Endothelial cell of umbilical vein (primary cell): ENCODE measurements around the gene SMAD6. TPM values are rescaled to one million over a fixed set of nuclear protein-coding genes. Genes with fewer than 3 reads are reported as not detected.

Experiments used
- BruUV-seq: library from RNA; stranded (reverse); fragments of 400-500 nt; replicated peaks from 2 replicates; lab custom pipeline; 2021; lab: Mats Ljungman, UMichigan
- CTCF ChIA-PET: fragments of 300-600, 350-600 bp; sonication (Branson Sonifier 250); formaldehyde crosslinking; loops from one replicate; lab custom pipeline; 2021; ENCODE audit warnings: antibody characterized with exemption, inconsistent platforms; lab: Charles Lee
- POLR2A ChIA-PET: fragments of 300-600, 350-600 bp; sonication (Branson Sonifier 250); formaldehyde crosslinking; loops from one replicate; lab custom pipeline; 2021; ENCODE audit warnings: antibody characterized with exemption, inconsistent platforms; lab: Charles Lee
- DNase-seq: peaks from one replicate; pipeline ENCODE4 v3.0.0-alpha.2; 2011; ENCODE audit warnings: low read depth, low spot score
- FAIRE-seq: peaks from 2 replicates; lab custom pipeline; 2011; peaks lifted over from hg19 to GRCh38; lab: Jason Lieb, UNC
- H2AFZ ChIP-seq: 2 replicates; pipeline ENCODE4 v1.6.0; 2012; ENCODE audit warnings: low read depth, low read length, control low read depth, inconsistent platforms
- H3K27ac ChIP-seq: 2 replicates; pipeline ENCODE4 v1.5.1; 2011; ENCODE audit warnings: low read depth, mild to moderate bottlenecking, control low read depth, low read length, moderate library complexity; ENCODE audit not compliant: insufficient read depth
- H3K27me3 ChIP-seq, 2 experiments: 2 replicates each; pipeline versions ENCODE4 v1.6.0 to v1.6.1; 2011; ENCODE audit warnings: low read length in 2 of 2, mixed read lengths in 1 of 2; ENCODE audit not compliant: control insufficient read depth in 2 of 2, insufficient read depth in 2 of 2
- H3K36me3 ChIP-seq, 2 experiments: 2 replicates in 1 of 2; 3 replicates in 1 of 2; pipeline ENCODE4 v1.5.1; 2011; ENCODE audit warnings: low read length in 2 of 2, mild to moderate bottlenecking in 1 of 2, moderate library complexity in 1 of 2; ENCODE audit not compliant: control insufficient read depth in 2 of 2, insufficient read depth in 2 of 2; ENCODE audit errors: extremely low read depth in 1 of 2
- H3K4me1 ChIP-seq: 3 replicates; pipeline ENCODE4 v1.5.1; 2011; ENCODE audit warnings: mild to moderate bottlenecking, low read length; ENCODE audit not compliant: control insufficient read depth, insufficient read depth; ENCODE audit errors: extremely low read depth
- H3K4me2 ChIP-seq: 2 replicates; pipeline ENCODE4 v1.6.1; 2011; ENCODE audit warnings: low read length, control low read depth, mixed read lengths; ENCODE audit not compliant: insufficient read depth
- H3K4me3 ChIP-seq, 3 experiments: fragments of 200-600 bp in 1 of 3; sonication (generic), shearing (Covaris generic) in 1 of 3; replicated peaks in 1 of 3; 2 replicates each; pipeline ENCODE4 v1.5.1; 2011 to 2016; ENCODE audit warnings: control low read depth in 3 of 3, low read length in 3 of 3, mild to moderate bottlenecking in 2 of 3, inconsistent platforms in 1 of 3, low read depth in 1 of 3, moderate library complexity in 1 of 3; ENCODE audit not compliant: insufficient read depth in 1 of 3
- H3K79me2 ChIP-seq: 2 replicates; pipeline ENCODE4 v1.6.0; 2012; ENCODE audit warnings: low read length, inconsistent platforms; ENCODE audit not compliant: control insufficient read depth, insufficient read depth
- H3K9ac ChIP-seq: replicated peaks from 2 replicates; pipeline ENCODE3; 2011; ENCODE audit warnings: low read length, control low read depth; ENCODE audit not compliant: insufficient read depth; ENCODE audit errors: extremely low read depth
- H3K9me1 ChIP-seq: replicated peaks from 3 replicates; pipeline ENCODE4 v1.6.0; 2011; ENCODE audit warnings: mild to moderate bottlenecking, low read length; ENCODE audit not compliant: control insufficient read depth, insufficient read depth; ENCODE audit errors: extremely low read depth
- H3K9me3 ChIP-seq: replicated peaks from 2 replicates; pipeline ENCODE4 v1.5.1; 2012; ENCODE audit warnings: low read length, inconsistent platforms; ENCODE audit not compliant: control insufficient read depth, insufficient read depth
- H4K20me1 ChIP-seq: replicated peaks from 2 replicates; pipeline ENCODE3; 2011; ENCODE audit warnings: mild to moderate bottlenecking, low read length; ENCODE audit not compliant: control insufficient read depth, insufficient read depth; ENCODE audit errors: extremely low read depth
- EZH2 ChIP-seq: IDR thresholded peaks from 2 replicates; pipeline ENCODE4 v1.6.1; 2012; ENCODE audit warnings: borderline replicate concordance, low read depth, mild to moderate bottlenecking, moderate library complexity, low read length, inconsistent platforms; ENCODE audit not compliant: severe bottlenecking
- FOS ChIP-seq: IDR thresholded peaks from 2 replicates; pipeline ENCODE4 v1.6.1; 2011; ENCODE audit warnings: mild to moderate bottlenecking, low read length, moderate library complexity, borderline replicate concordance; ENCODE audit not compliant: insufficient read depth
- GATA2 ChIP-seq: IDR thresholded peaks from 2 replicates; pipeline ENCODE4 v1.7.0; 2011; ENCODE audit warnings: low read depth, mild to moderate bottlenecking, moderate library complexity, mixed read lengths, low read length; ENCODE audit not compliant: insufficient read length, insufficient read depth
- JUN ChIP-seq: IDR thresholded peaks from 2 replicates; pipeline ENCODE4 v1.6.1; 2011; ENCODE audit warnings: borderline replicate concordance, low read depth; ENCODE audit not compliant: insufficient read length, insufficient read depth
- MAX ChIP-seq: IDR thresholded peaks from 2 replicates; pipeline ENCODE4 v1.6.1; 2011; ENCODE audit not compliant: insufficient read depth, insufficient read length
- MYC ChIP-seq: IDR thresholded peaks from one replicate; pipeline ENCODE4 v1.6.1; 2011; ENCODE audit warnings: mild to moderate bottlenecking, low read depth, low read length
- POLR2A ChIP-seq: IDR thresholded peaks from 2 replicates; pipeline ENCODE4 v1.6.1; 2012; ENCODE audit warnings: low read depth, mild to moderate bottlenecking, control low read depth, low read length
- POLR2AphosphoS5 ChIP-seq: IDR thresholded peaks from 2 replicates; pipeline ENCODE4 v1.6.1; 2012; ENCODE audit warnings: low read depth, mild to moderate bottlenecking, control low read depth, low read length, moderate library complexity; ENCODE audit not compliant: insufficient read depth
- dilution Hi-C: fragments of 300-500 bp; cut with MboI; formaldehyde crosslinking; loops from one replicate; pipeline ENCODE4 v1.15.0; 2019; ENCODE audit warnings: low sequenced_read_pairs; ENCODE audit not compliant: extremely low pct_ligation_motif_present
- intact Hi-C: fragments of 100-400 bp; cut with micrococcal nuclease; formaldehyde crosslinking; loops from one replicate; pipeline ENCODE4 v1.10.0; 2022
- polyA plus RNA-seq, 4 experiments: library from polyadenylated mRNA; depleted of rRNA in 3 of 4; stranded (reverse) in 3 of 4; unstranded in 1 of 4; fragments of >200 nt; gene quantifications; 2 replicates each; pipeline versions ENCODE4 v1.2.1 to v1.2.3, GENCODE V29; 2011 to 2012; ENCODE audit warnings: missing spikeins in 1 of 4
- total RNA-seq: library from RNA; stranded (reverse); gene quantifications from 2 replicates; pipeline ENCODE4 v1.2.3, GENCODE V29; 2021

Gene SMAD6
- total and polyA plus RNA-seq, 2 donors (not counting 3 experiments of a cell fraction or from before 2014, with no cell fraction given), result 7.3 to 12.5 TPM

GRCh38 chr15:66700412-66700801 lies 1.6 kb upstream of the SMAD6 start:
- Histone ChIP-seq H4K20me1 (no peaks in the 10 kb centered on the region), H3K4me3 (peak overlapping the region; percentile 8 to 43 (median 31)), H3K4me1 (peaks cover 23% of the 10 kb centered on the region), H3K79me2 (peaks cover 31% of the 10 kb centered on the region), H3K9me3 (no peaks in the 10 kb centered on the region), H3K27ac (peak overlapping the region; percentile 32), H3K4me2 (peak overlapping the region; percentile 77), H2AFZ (peak overlapping the region; percentile 39), H3K9ac (peak overlapping the region; percentile 35), H3K9me1 (no peaks in the 10 kb centered on the region), H3K36me3 (no peaks in the 10 kb centered on the region), H3K27me3 (no peaks in the 10 kb centered on the region)
- TF ChIP-seq MAX, result no peak
- TF ChIP-seq GATA2, result no peak
- ChIA-PET CTCF (interaction anchor here (1.0 to 14.2 kb wide), 12 partner anchors 13 to 151 kb away, joined by 3 to 226 read pairs (median 6); no protein-coding TSS in a partner anchor), POLR2A (interaction anchor here (1.0 kb wide), 2 partner anchors 78 to 82 kb away, joined by 3 to 4 read pairs; no protein-coding TSS in a partner anchor)
- no TSS peak for BruUV-seq
- no peak for DNase-seq
- dilution Hi-C loops (no loop called here), intact Hi-C loops (no loop called here)
- peak; percentile 64 for FAIRE-seq

- Histone ChIP-seq H3K27ac (peak overlapping the region; percentile 92), H3K4me1 (peaks cover 28% of the 10 kb centered on the region), H3K9ac (peak overlapping the region; percentile 78), H3K4me2 (peak overlapping the region; percentile 77), H3K4me3 (peak overlapping the region; percentile 8 to 79 (median 46)), H3K27me3 (no peaks in the 10 kb centered on the region), H3K9me3 (no peaks in the 10 kb centered on the region), H3K79me2 (peaks cover 36% of the 10 kb centered on the region), H3K36me3 (no peaks in the 10 kb centered on the region), H3K9me1 (no peaks in the 10 kb centered on the region), H4K20me1 (no peaks in the 10 kb centered on the region), H2AFZ (peak overlapping the region; percentile 39)
- ChIA-PET CTCF (interaction anchor here (0.7 to 14.2 kb wide), 14 partner anchors 13 to 150 kb away, joined by 3 to 226 read pairs (median 5); no protein-coding TSS in a partner anchor), POLR2A (interaction anchor here (0.7 to 1.0 kb wide), 3 partner anchors 78 to 82 kb away, joined by 3 to 4 read pairs (median 3); no protein-coding TSS in a partner anchor)
- DNase-seq (peak; percentile 94), FAIRE-seq (peak; percentile 81)
- dilution Hi-C loops (no loop called here), intact Hi-C loops (loop anchor here (1.0 kb wide), 3 partner anchors 65 to 150 kb away; no protein-coding TSS in a partner anchor)
- BruUV-seq, result no TSS peak
- TF ChIP-seq MAX, result no peak
- no peak for TF ChIP-seq EZH2
- TF ChIP-seq POLR2AphosphoS5, result peak; percentile 27
- peak; percentile 48 for TF ChIP-seq POLR2A
- no peak for TF ChIP-seq FOS
- TF ChIP-seq GATA2, result no peak
- TF ChIP-seq MYC, result no peak
- no peak for TF ChIP-seq JUN
Observed at GRCh38 chr15:66700802-66701421, 1.1 kb upstream of the SMAD6 start.
